GM08714 (cell line): ENCODE data around the gene MYCBP2.

Source experiments
- H3K4me3 ChIP-seq: fragments of 200-500 bp; sonication (Bioruptor generic); 2 replicates; pipeline ENCODE4 v1.5.1; 2014; ENCODE audit warnings: mild to moderate bottlenecking, low read length, inconsistent platforms
- ZNF274 ChIP-seq: IDR thresholded peaks from 2 replicates; pipeline ENCODE4 v1.6.1; 2012; ENCODE audit warnings: mild to moderate bottlenecking, low read depth, low read length

Gene MYCBP2

GRCh38 chr13:77177646-77178045 is 149.2 kb downstream of the MYCBP2 start:
- H3K4me3 ChIP-seq: no peak overlapping the region
- no peak for TF ChIP-seq ZNF274

DNA sequence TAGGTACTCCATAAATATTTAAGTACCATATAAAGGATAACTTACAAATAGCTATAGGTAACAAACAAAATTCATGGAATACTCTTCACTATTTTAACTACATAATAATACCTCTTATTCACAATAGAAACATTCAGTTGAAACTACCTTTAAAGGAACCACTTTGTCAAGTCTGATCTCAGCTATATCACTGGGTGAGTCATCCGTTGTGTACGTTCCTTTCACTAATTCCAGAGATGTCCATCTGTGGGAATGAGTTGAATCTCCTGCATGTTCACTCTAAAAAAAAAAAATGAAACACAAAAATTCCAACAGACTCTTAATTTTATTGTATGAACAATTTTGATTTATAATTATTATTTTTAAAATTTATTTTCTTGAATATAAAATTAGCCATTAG is 150.5 kb downstream of the MYCBP2 start:
- no peak for TF ChIP-seq ZNF274

GRCh38 chr13:77172650-77173049 is 154.2 kb downstream of the MYCBP2 start:
- no peak overlapping the region for H3K4me3 ChIP-seq
- TF ChIP-seq ZNF274: no peak

More for the DNA sequence above, 150.5 kb downstream of the MYCBP2 start:
- H3K4me3 ChIP-seq: no peak overlapping the region

GRCh38 chr13:77171451-77171850 is 155.4 kb downstream of the MYCBP2 start:
- H3K4me3 ChIP-seq: no peak overlapping the region
- TF ChIP-seq ZNF274: no peak

- H3K4me3 ChIP-seq: no peak overlapping the region
- no peak for TF ChIP-seq ZNF274
Observed at GRCh38 chr13:77168237-77168636, 158.7 kb downstream of the MYCBP2 start.

- no peak for TF ChIP-seq ZNF274
Observed at GRCh38 chr13:77150651-77151050, 176.2 kb downstream of the MYCBP2 start.

DNA sequence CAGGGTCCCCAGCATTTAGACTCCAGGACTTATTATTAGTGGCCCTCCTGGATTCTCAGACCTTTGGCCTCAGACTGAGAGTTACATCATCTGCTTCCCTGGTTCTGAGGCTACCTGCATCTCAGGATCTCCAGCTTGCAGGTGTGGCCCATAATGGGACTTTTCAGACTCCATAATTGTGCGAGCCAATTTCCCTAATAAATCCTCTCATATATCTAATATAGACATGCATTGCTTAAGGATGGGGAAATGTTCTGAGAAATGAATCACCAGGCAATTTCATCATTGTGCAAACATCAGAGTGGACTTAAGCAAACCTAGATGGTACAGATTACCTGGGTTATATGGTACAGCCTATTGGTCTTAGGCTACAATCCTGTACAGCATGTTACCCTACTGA is 183.5 kb downstream of the MYCBP2 start:
- TF ChIP-seq ZNF274: no peak

More at GRCh38 chr13:77150651-77151050, 176.2 kb downstream of the MYCBP2 start:
- no peak overlapping the region for H3K4me3 ChIP-seq

DNA sequence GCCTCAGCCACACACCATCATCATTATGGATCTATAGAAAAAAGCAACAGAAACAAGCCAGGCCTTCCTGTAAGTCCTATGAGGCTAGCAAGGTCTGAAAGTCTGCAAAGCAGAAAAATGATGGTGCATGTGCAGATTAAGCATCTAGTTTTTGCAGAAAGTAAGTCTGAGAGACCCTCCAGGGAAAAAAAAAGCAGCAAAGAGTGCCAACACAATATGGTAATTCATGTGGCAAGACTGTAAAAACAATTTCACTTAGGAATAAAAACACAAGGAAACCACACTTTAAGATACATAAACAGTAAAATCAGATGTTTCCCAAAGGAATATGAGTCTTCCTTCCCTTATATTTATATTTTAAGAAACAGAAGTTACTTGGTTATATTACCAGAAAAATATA is 187.6 kb downstream of the MYCBP2 start:
- TF ChIP-seq ZNF274: no peak
- H3K4me3 ChIP-seq: no peak overlapping the region

More for the DNA sequence above, 183.5 kb downstream of the MYCBP2 start:
- no peak overlapping the region for H3K4me3 ChIP-seq

- H3K4me3 ChIP-seq: no peak overlapping the region
- TF ChIP-seq ZNF274: no peak
Observed at GRCh38 chr13:77138813-77139212, 188.1 kb downstream of the MYCBP2 start.

GRCh38 chr13:77136902-77137420 is 189.9 kb downstream of the MYCBP2 start:
- no peak for TF ChIP-seq ZNF274

DNA sequence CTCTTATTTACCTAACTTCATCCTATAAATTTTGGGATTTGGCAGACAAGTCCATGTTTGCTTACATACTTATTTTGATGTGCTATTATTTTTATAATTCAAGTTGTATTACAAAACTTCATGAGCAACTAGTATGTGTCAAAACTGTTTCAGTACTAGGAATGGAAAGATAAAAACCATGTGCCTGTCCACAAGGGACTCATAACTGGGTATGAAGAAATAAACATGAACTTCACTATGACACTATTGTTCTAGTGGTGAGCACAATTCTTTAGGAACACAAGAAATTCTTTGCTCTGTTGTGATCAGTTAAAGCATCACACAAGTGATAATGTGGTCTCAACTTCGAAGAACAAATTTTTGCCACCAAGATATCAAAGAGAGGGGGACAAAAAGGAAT is 202.5 kb downstream of the MYCBP2 start:
- TF ChIP-seq ZNF274: no peak
- no peak overlapping the region for H3K4me3 ChIP-seq

More at GRCh38 chr13:77136902-77137420, 189.9 kb downstream of the MYCBP2 start:
- H3K4me3 ChIP-seq: no peak overlapping the region

DNA sequence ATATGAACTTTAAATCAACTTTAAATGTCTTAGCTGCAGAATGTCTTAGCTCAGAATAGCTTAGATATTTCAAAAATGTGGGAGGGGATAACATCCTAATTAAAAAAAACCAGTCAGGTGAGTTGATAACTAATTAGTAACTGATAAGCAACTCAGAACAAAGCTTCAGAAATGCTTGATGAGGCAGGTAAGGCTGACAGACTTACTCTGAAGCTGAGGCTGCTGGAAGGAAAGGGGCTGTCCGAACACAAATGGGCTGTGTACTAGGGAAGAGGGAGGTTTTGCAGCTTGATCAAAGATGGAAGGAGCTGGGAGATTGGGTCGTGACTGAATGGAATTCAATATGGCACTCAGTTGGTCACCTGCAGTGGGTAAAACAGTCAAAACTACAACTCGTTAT is 208.8 kb downstream of the MYCBP2 start:
- no peak overlapping the region for H3K4me3 ChIP-seq
- TF ChIP-seq ZNF274: no peak

DNA sequence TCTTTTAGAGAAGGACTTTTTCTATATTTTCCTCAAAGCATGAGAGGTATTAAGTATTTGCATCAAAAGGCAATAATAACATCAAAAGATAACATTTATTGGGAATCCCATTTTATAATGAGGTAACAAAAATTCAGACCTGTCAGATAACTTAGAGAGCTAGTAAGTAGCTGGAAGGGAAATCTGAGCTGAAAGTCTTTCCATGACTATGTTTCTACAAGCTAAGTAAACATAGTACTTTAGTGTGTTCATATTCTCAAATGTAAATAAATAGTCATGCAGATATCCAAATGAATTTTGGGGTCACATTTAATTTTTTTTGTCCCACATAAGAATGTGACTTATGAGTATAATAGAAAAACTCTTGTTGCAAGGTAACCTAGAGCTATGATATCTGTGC is 212.6 kb downstream of the MYCBP2 start:
- TF ChIP-seq ZNF274: no peak
- H3K4me3 ChIP-seq: no peak overlapping the region

- TF ChIP-seq ZNF274: no peak
- H3K4me3 ChIP-seq: no peak overlapping the region
Observed at GRCh38 chr13:77113496-77113895, 213.4 kb downstream of the MYCBP2 start.

DNA sequence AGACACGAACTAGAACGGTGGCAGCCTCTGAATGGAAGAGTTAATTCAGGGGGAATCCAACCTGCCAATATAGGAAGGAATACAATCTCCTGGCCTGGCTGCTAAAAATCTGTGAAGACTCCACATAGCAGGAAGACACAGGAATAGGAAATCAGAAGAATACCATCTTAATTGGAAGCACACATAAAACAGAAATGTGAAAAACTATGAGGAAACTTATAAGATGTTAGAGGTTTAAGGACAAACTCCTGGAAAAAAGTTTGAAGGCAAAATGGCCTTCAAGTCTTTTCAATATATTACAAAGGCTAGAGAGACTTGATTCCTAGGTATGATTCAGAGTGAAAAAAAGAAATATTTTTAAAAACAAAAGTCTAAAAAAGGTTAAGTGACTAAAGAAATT is 221.8 kb downstream of the MYCBP2 start:
- TF ChIP-seq ZNF274: no peak
- no peak overlapping the region for H3K4me3 ChIP-seq

GRCh38 chr13:77099415-77099814 is 227.5 kb downstream of the MYCBP2 start:
- no peak for TF ChIP-seq ZNF274
- H3K4me3 ChIP-seq: no peak overlapping the region

DNA sequence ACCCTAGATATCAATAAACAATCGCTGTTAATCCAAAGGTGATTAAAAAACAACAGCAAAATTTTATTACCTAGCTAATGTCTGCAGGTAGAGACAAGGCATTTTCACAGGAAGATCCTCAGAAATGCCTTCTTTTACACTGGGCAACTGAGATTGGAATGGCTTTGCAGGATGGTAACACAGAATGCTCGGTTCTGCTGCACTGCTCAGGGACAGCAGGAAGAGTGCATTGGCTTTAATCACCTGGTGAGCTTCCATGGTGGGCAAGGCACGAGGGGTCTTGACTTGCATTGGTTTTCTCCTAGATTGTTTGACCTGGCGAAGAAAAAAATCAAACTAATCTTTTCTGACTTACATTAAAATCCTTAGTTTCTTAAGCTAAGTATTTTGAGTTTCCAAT is 231.6 kb downstream of the MYCBP2 start:
- no peak for TF ChIP-seq ZNF274
- H3K4me3 ChIP-seq: no peak overlapping the region
